HepG2 (cell line): Measurements from ENCODE around the gene ARHGAP12. TPM values are rescaled to one million over a fixed set of nuclear protein-coding genes. Genes with fewer than 3 reads are reported as not detected.

ENCODE experiments used
- IRF2 ChIP-seq: IDR thresholded peaks from 2 replicates; pipeline ENCODE4 v1.6.1; 2018; ENCODE audit warnings: missing genetic modification reagents, missing compliant biosample characterization
- POLR2AphosphoS5 ChIP-seq: IDR thresholded peaks from 2 replicates; pipeline ENCODE4 v1.6.1; 2012; ENCODE audit warnings: low read depth, low read length
- PRPF4 ChIP-seq: fragments of 200-400 bp; formaldehyde crosslinking; IDR thresholded peaks from 2 replicates; pipeline ENCODE4 v1.6.1; 2016; ENCODE audit warnings: low read length, low read depth; ENCODE audit not compliant: poor library complexity, severe bottlenecking
- SIN3A ChIP-seq: IDR thresholded peaks from 2 replicates; pipeline ENCODE4 v1.6.1; 2011; ENCODE audit warnings: low read depth, mild to moderate bottlenecking, control low read depth, low read length, borderline replicate concordance
- SOX13 ChIP-seq, 3 experiments: fragments of 450-650 bp in 1 of 3; sonication (generic) in 1 of 3; formaldehyde crosslinking in 1 of 3; IDR thresholded peaks in 2 of 3; conservative IDR thresholded peaks in 1 of 3; 2 replicates each; pipeline versions ENCODE4 v1.5.0 to v1.6.1; 2016 to 2020; ENCODE audit warnings: antibody characterized with exemption in 1 of 3, mild to moderate bottlenecking in 1 of 3, missing compliant biosample characterization in 1 of 3, missing genetic modification reagents in 1 of 3, moderate library complexity in 1 of 3
- SYNCRIP ChIP-seq: fragments of 200-400 bp; formaldehyde crosslinking; IDR thresholded peaks from 2 replicates; pipeline ENCODE4 v1.6.1; 2018; ENCODE audit warnings: mild to moderate bottlenecking, low read depth, low read length; ENCODE audit not compliant: insufficient read depth
- ZFP37 ChIP-seq: sonication (generic); formaldehyde crosslinking; IDR thresholded peaks from 2 replicates; pipeline ENCODE4 v1.4.0; 2020; ENCODE audit warnings: missing genetic modification reagents, borderline replicate concordance
- ZNF136 ChIP-seq: sonication (generic); formaldehyde crosslinking; IDR thresholded peaks from 2 replicates; pipeline ENCODE4 v1.8.1; 2022; ENCODE audit warnings: low read depth, mild to moderate bottlenecking, moderate library complexity, missing genetic modification reagents
- ZNF207 ChIP-seq: fragments of 450-650 bp; IDR thresholded peaks from 2 replicates; pipeline ENCODE4 v1.6.1; 2016; ENCODE audit warnings: antibody characterized with exemption, borderline replicate concordance
- ZNF646 ChIP-seq: sonication (generic); formaldehyde crosslinking; IDR thresholded peaks from 2 replicates; pipeline ENCODE4 v1.9.0; 2021; ENCODE audit warnings: mild to moderate bottlenecking, missing genetic modification reagents
- ZNF781 ChIP-seq: sonication (generic); formaldehyde crosslinking; IDR thresholded peaks from 2 replicates; pipeline ENCODE4 v1.5.1; 2020; ENCODE audit warnings: borderline replicate concordance, mild to moderate bottlenecking, missing genetic modification reagents; ENCODE audit errors: not compliant biosample characterization
- polyA plus RNA-seq, 8 experiments: library from polyadenylated mRNA; depleted of rRNA in 3 of 8; stranded (reverse) in 7 of 8; unstranded in 1 of 8; fragments of >200 nt; fragmentation: Illumina TruSeq in 4 of 8; extraction: Trizol in 4 of 8; gene quantifications; 2 replicates each; pipeline versions ENCODE4 v1.2.1 to v1.2.3, GENCODE V29; 2011 to 2016; ENCODE audit warnings: low read depth in 4 of 8, missing spikeins in 1 of 8, mixed read lengths in 1 of 8; ENCODE audit not compliant: insufficient read depth in 1 of 8
- total RNA-seq, 5 experiments: library from RNA; depleted of rRNA; stranded (reverse); fragments of >200 nt; fragmentation: Illumina TruSeq; extraction: Trizol; gene quantifications; 2 replicates each; pipeline ENCODE4 v1.2.3, GENCODE V29; 2016; ENCODE audit warnings: low read depth in 1 of 5
- TF ChIP-seq, protein P1 (sequence below): sonication (generic); formaldehyde crosslinking; conservative IDR thresholded peaks from 2 replicates; pipeline ENCODE4 v1.4.0; 2020; ENCODE audit warnings: missing genetic modification reagents
- TF ChIP-seq, protein P2 (sequence below): sonication (generic); formaldehyde crosslinking; IDR thresholded peaks from 2 replicates; pipeline ENCODE4 v1.8.1; 2023; ENCODE audit warnings: mild to moderate bottlenecking, missing genetic modification reagents, borderline replicate concordance
- TF ChIP-seq, protein P3 (sequence below): sonication (generic); formaldehyde crosslinking; IDR thresholded peaks from 2 replicates; pipeline ENCODE4 v1.5.1; 2020; ENCODE audit warnings: missing genetic modification reagents, mild to moderate bottlenecking, borderline replicate concordance
- TF ChIP-seq, protein P4 (sequence below): sonication (generic); formaldehyde crosslinking; IDR thresholded peaks from 2 replicates; pipeline ENCODE4 v1.4.0; 2020; ENCODE audit warnings: mild to moderate bottlenecking, missing genetic modification reagents, borderline replicate concordance

ARHGAP12 gene
- total and polyA plus RNA-seq, 2 of the 13 experiments (the other 11 are each of a cell fraction or from before 2014, with no cell fraction given) = 25.0 to 54.6 TPM

DNA sequence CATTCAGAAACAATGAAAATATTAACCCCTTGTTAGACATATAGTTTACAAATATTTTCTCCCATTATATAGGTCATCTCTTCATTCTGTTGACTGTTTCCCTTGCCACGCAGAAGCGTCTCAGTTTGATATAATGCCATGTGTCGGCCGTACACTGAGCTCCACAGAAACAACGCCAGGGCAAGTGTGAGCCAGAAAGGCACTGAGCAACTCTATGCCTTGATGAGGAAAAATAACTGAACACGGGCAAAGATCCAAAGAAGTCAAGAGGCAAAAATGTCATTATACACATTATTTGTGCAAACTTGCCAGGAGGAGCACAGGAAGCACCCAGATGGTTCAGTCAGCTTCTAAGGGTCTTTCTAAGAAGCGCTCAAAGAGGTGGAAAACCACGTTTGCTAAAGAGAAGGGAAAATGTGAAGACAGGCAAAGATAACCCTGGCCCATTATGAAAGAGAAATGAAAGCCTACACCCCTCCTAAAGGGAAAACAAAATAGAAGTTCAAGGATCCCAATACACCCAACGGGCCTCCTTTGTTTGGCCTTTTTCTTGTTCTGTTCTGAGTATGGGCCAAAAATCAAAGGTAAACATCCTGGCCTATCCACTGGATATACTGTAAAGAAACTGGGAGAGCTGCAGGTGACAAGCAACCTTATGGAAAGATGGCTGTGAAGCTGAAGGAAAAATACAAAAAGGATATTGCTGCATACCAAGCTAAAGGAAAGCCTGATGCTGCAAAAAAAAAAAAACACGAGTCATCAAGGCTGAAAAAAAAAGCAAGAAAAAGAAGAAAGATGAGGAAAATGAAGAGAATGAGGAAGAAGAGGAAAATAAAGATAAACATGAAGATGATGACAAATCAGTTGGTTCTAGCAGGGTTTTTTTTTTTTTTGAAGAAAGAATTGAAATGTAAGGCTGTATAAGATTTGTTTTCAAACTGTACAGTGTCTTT is 15.5 kb downstream of the ARHGAP12 start (continued):
- TF ChIP-seq ZNF646 (no peak), SIN3A (no peak), SYNCRIP (no peak), POLR2AphosphoS5 (no peak), ZNF136 (no peak), PRPF4 (no peak), ZNF781 (CRISPR knock-in tag) (no peak), ZNF207 (no peak), ZFP37 (no peak), IRF2 (CRISPR knock-in tag) (no peak), SOX13 (IDR thresholded peaks at IDR 0.05) (no peak), SOX13 (CRISPR knock-in tag; conservative IDR thresholded peaks at IDR 0.05 in 1 of 2, IDR thresholded peaks at IDR 0.05 in 1 of 2) (peak in 1 of 2 experiments; percentile 82; a peak in 2 of 4 replicates)
- TF ChIP-seq, protein P1, sequence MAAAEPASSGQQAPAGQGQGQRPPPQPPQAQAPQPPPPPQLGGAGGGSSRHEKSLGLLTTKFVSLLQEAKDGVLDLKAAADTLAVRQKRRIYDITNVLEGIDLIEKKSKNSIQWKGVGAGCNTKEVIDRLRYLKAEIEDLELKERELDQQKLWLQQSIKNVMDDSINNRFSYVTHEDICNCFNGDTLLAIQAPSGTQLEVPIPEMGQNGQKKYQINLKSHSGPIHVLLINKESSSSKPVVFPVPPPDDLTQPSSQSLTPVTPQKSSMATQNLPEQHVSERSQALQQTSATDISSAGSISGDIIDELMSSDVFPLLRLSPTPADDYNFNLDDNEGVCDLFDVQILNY = no peak
- TF ChIP-seq, protein P2, sequence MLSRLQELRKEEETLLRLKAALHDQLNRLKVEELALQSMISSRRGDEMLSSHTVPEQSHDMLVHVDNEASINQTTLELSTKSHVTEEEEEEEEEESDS (CRISPR knock-in tag) = no peak
- TF ChIP-seq, protein P3, sequence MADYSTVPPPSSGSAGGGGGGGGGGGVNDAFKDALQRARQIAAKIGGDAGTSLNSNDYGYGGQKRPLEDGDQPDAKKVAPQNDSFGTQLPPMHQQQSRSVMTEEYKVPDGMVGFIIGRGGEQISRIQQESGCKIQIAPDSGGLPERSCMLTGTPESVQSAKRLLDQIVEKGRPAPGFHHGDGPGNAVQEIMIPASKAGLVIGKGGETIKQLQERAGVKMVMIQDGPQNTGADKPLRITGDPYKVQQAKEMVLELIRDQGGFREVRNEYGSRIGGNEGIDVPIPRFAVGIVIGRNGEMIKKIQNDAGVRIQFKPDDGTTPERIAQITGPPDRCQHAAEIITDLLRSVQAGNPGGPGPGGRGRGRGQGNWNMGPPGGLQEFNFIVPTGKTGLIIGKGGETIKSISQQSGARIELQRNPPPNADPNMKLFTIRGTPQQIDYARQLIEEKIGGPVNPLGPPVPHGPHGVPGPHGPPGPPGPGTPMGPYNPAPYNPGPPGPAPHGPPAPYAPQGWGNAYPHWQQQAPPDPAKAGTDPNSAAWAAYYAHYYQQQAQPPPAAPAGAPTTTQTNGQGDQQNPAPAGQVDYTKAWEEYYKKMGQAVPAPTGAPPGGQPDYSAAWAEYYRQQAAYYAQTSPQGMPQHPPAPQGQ (CRISPR knock-in tag) = no peak
- TF ChIP-seq, protein P4, sequence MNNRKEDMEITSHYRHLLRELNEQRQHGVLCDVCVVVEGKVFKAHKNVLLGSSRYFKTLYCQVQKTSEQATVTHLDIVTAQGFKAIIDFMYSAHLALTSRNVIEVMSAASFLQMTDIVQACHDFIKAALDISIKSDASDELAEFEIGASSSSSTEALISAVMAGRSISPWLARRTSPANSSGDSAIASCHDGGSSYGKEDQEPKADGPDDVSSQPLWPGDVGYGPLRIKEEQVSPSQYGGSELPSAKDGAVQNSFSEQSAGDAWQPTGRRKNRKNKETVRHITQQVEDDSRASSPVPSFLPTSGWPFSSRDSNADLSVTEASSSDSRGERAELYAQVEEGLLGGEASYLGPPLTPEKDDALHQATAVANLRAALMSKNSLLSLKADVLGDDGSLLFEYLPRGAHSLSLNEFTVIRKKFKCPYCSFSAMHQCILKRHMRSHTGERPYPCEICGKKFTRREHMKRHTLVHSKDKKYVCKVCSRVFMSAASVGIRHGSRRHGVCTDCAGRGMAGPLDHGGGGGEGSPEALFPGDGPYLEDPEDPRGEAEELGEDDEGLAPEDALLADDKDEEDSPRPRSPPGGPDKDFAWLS (CRISPR knock-in tag) = no peak
